Peyer's patch (tissue), 4 donors: ENCODE data around the gene SPATA2. TPM values are rescaled to one million over a fixed set of nuclear protein-coding genes. Genes with fewer than 3 reads are reported as not detected.
A peak's percentile ranks its signal among the peaks of the same experiment; 100 is the strongest.

Experiments used
- DNase-seq, 3 donors: peaks; one replicate each; pipeline ENCODE4 v3.0.0-alpha.2; 2017 to 2019
- H3K27ac ChIP-seq, 4 donors: fragments of 200-600 bp; sonication (generic); one replicate each; pipeline ENCODE4 v1.5.1; 2016 to 2019
- H3K27me3 ChIP-seq, 2 donors: fragments of 200-600 bp; sonication (generic); one replicate each; pipeline ENCODE4 v1.5.1; 2019
- H3K36me3 ChIP-seq, 3 donors: fragments of 200-600 bp; sonication (generic); one replicate each; pipeline ENCODE4 v1.5.1; 2016 to 2019
- H3K4me1 ChIP-seq, 4 donors: fragments of 200-600 bp; sonication (generic); one replicate each; pipeline ENCODE4 v1.5.1; 2016 to 2019
- H3K4me3 ChIP-seq, 4 donors: fragments of 200-600 bp; sonication (generic); 1 replicate in 3 of 4; 2 replicates in 1 of 4; pipeline ENCODE4 v1.5.1; 2016 to 2019; ENCODE audit warnings: mild to moderate bottlenecking in 1 of 4
- H3K9me3 ChIP-seq, 4 donors: fragments of 200-600 bp; sonication (generic); one replicate each; pipeline ENCODE4 v1.5.1; 2016 to 2019; ENCODE audit warnings: mild to moderate bottlenecking in 1 of 4
- POLR2A ChIP-seq, 2 donors: fragments of 450-650 bp; IDR thresholded peaks; one replicate each; pipeline ENCODE4 v1.5.1; 2017; ENCODE audit warnings: antibody characterized with exemption in 2 of 2, mild to moderate bottlenecking in 2 of 2, moderate library complexity in 2 of 2
- total RNA-seq, 4 donors: library from RNA; depleted of rRNA; stranded (reverse); fragments of >200 nt; gene quantifications; one replicate each; pipeline ENCODE4 v1.1.0, GENCODE V29; 2016
- TF ChIP-seq, protein P1 (sequence below), 6 experiments: fragments of 450-650 bp in 4 of 6; fragments of 200-600 bp in 2 of 6; sonication (generic) in 1 of 6; IDR thresholded peaks; one replicate each; pipeline ENCODE4 v1.5.1; 2017 to 2019; ENCODE audit warnings: antibody characterized with exemption in 6 of 6, mild to moderate bottlenecking in 3 of 6, moderate library complexity in 1 of 6

The SPATA2 gene
- total RNA-seq, 4 donors from 2014 or later: 4.1 to 19.8 (median 14.0) TPM

DNA sequence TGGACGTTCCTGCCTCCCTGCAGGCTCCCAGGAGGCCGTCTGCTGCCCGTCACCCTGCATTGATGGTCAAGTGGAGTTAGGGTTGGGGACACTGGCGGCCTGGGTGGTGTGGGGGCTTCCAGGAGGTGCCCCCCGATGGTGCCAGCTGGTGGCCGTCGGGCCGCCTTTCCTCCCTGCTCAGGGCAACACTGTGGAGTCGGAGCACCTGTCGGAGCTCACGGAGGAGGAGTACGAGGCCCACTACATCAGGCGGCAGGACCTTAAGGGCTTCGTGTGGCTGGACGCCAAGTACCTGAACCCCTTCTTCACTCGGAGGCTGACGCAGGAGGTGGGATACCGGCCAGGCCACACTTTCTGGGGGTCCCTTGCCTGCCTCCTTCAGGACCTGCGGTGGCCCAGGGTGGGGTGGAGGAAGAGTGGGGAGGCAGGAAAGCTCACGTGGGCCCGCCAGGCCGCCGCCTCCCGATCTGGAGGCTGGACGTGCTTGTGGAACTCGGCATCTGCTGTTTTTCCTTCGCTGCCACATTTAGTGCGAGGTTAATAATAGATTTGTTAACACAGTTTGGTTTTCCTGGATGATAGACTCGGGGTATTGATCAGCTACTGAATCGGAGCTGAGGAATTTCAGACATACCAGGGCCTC is 28.6 kb downstream of the SPATA2 start:
- TF ChIP-seq, protein P1, sequence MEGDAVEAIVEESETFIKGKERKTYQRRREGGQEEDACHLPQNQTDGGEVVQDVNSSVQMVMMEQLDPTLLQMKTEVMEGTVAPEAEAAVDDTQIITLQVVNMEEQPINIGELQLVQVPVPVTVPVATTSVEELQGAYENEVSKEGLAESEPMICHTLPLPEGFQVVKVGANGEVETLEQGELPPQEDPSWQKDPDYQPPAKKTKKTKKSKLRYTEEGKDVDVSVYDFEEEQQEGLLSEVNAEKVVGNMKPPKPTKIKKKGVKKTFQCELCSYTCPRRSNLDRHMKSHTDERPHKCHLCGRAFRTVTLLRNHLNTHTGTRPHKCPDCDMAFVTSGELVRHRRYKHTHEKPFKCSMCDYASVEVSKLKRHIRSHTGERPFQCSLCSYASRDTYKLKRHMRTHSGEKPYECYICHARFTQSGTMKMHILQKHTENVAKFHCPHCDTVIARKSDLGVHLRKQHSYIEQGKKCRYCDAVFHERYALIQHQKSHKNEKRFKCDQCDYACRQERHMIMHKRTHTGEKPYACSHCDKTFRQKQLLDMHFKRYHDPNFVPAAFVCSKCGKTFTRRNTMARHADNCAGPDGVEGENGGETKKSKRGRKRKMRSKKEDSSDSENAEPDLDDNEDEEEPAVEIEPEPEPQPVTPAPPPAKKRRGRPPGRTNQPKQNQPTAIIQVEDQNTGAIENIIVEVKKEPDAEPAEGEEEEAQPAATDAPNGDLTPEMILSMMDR (IDR thresholded peaks at IDR 0.05): no peak
- no peak for TF ChIP-seq POLR2A (IDR thresholded peaks at IDR 0.05)
- Histone ChIP-seq H3K36me3 (peaks cover 0 to 62% (median 0%) of the 10 kb centered on the region in 3 donors), H3K27ac (peak overlapping the region in 1 of 4 donors; percentile 52), H3K27me3 (no peaks in the 10 kb centered on the region), H3K4me1 (peaks cover 0 to 31% (median 0%) of the 10 kb centered on the region in 4 donors), H3K4me3 (no peak overlapping the region), H3K9me3 (no peaks in the 10 kb centered on the region)
- DNase-seq: peak in 1 of 3 donors; percentile 43

DNA sequence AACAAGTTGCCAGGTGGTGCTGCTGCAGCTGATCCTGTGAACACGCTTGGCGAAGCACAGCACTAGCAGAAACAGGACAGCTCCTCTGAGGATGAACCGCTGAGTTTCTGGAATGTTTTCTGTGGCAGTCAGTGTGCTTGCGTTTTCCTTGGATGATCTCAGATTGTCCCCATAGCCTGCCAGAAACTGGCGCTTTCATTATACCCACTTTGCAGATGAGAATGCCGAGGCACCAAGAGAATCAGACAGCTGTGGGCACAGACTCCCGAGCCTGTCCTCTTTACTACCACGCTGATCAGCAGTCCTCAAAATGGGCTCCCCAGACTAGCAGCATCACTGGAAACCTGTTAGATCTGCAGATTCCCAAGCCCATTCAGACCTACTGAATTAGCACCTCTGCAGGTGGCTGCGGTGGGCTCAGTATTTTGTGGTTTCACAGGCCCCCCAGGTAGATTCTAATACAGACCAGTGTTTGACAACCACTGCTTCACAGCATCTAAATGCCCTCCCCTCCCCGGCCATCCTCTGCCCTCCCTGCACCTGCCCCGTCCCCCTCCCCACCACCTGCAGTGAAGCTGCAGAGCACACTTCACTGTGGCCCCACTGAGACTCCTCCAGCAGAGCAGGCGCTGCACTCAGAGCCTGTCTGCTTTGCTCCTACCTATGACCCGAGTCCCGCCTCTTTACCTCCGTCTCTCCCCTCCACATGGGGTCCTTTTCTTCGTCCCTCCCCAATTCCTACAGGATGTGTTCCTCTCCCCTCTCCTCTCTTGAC is 29.6 kb downstream of the SPATA2 start:
- H3K36me3 ChIP-seq: peaks cover 0 to 70% (median 0%) of the 10 kb centered on the region in 3 donors
- H3K27me3 ChIP-seq: no peaks in the 10 kb centered on the region
- H3K4me3 ChIP-seq: no peak overlapping the region
- peaks cover 0 to 22% (median 0%) of the 10 kb centered on the region in 4 donors for H3K4me1 ChIP-seq
- TF ChIP-seq POLR2A (IDR thresholded peaks at IDR 0.05): no peak
- TF ChIP-seq, protein P1 (IDR thresholded peaks at IDR 0.05): no peak
- H3K27ac ChIP-seq: no peak overlapping the region
- no peaks in the 10 kb centered on the region for H3K9me3 ChIP-seq
- DNase-seq: peak in 1 of 3 donors; percentile 25

DNA sequence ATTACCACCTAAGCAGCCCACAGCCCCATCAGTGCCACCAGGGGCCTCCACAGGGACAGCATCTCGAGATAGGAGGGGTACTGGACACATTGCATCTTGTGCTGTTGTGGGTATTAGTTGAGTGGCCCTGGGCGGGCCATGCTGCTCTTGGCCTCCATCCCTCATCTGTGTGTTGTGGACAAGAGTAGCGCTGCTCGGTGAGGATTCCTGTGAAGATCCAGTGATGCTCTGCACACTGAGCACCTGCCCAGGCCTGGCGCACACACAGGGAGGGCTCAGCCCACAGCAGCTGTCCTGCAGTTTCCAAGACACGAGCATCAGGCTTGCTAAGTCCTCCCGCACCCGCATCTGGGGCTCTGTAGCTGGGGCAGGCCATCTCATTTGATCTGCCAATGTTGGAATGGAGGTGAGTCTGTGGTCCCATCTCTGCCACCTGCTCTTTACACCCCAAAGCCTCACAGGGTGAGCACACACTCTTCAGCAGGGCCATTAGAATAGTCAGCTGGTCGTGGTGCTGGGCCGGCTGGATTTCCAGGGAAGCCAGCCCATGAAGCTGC is 32.0 kb downstream of the SPATA2 start:
- Histone ChIP-seq H3K36me3 (peaks cover 0 to 86% (median 0%) of the 10 kb centered on the region in 3 donors), H3K4me3 (no peak overlapping the region)
- peak in 1 of 3 donors; percentile 36 for DNase-seq

DNA sequence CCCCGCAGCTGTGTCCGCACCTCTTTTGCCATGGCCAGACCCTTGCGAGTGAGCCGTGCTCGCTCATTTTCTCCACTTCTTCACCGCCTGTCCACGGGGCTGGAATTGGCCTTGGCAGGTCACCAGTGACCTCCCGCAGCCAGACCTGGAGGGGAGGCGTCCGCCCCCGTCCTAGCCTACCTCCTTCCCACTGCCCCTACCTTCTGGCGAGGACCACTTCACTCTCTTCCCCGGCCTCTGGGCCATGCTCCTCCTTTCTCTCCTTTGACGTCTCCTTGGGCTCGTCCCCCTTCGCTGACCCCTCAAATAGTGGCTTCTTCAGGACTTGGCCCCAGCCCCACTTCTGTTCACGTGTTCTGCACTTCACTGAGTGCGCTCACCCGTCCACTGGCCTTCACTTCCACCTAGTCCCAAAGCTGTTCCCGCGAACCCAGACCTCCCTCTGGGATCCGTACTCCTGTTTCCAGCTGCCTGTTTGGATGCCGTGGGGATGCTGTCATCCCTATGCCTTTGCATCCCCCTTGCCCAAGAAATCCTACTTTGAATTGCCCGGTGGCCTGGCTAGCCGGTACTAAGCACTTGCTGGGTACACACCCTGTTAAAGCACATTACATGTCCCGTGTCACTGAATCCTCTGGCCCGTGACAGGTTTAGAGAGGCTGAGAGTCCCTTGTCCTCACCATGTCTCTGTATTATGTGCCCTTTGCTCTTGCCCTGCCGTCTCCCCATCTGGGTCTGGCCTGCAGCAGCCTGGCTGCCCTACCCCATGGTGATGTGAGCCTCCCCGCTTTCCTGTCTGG is 33.0 kb downstream of the SPATA2 start:
- Histone ChIP-seq H3K4me1 (no peaks in the 10 kb centered on the region), H3K27me3 (no peaks in the 10 kb centered on the region), H3K4me3 (no peak overlapping the region), H3K27ac (no peak overlapping the region), H3K36me3 (peaks cover 0 to 83% (median 0%) of the 10 kb centered on the region in 3 donors), H3K9me3 (no peaks in the 10 kb centered on the region)
- peak in 1 of 3 donors; percentile 37 for DNase-seq
- TF ChIP-seq POLR2A (IDR thresholded peaks at IDR 0.05): no peak
- TF ChIP-seq, protein P1 (IDR thresholded peaks at IDR 0.05): no peak

More for the DNA sequence above, 32.0 kb downstream of the SPATA2 start:
- H3K27me3 ChIP-seq: no peaks in the 10 kb centered on the region
- no peaks in the 10 kb centered on the region for H3K9me3 ChIP-seq
- peaks cover 0 to 4% (median 0%) of the 10 kb centered on the region in 4 donors for H3K4me1 ChIP-seq
- H3K27ac ChIP-seq: no peak overlapping the region
- TF ChIP-seq, protein P1 (IDR thresholded peaks at IDR 0.05): no peak
- TF ChIP-seq POLR2A (IDR thresholded peaks at IDR 0.05): no peak
